Stimulated activated effector memory CD8-positive, alpha-beta T cell treated with anti-CD3 and anti-CD28 coated beads, Interleukin-12 subunit alpha, Interleukin-12 subunit beta, amount 100 ng/mL, for 72 hours (primary cell): Measurements from ENCODE around the gene CEP350.
"Not testable (repeated sequence)": the region's sequence is repeated elsewhere in the genome, so short reads cannot be mapped to it uniquely, and the experiment has no call there.

Experiments used
- ATAC-seq: fragments of 150-1000 bp; cut with Tn5 transposase; 2 replicates; pipeline ENCODE4 v1.10.0; 2021
- DNase-seq, 2 donors: peaks; one replicate each; pipeline ENCODE4 v3.0.0; 2021 to 2022; ENCODE audit warnings: low spot score in 2 of 2
- H3K27ac Mint-ChIP-seq: one replicate; pipeline ENCODE4 v1.8.0; 2022; ENCODE audit warnings: mild to moderate bottlenecking, mixed read lengths
- H3K36me3 Mint-ChIP-seq: one replicate; pipeline ENCODE4 v1.8.0; 2022; ENCODE audit warnings: mild to moderate bottlenecking, mixed read lengths
- H3K4me1 Mint-ChIP-seq: one replicate; pipeline ENCODE4 v1.8.0; 2022; ENCODE audit warnings: mixed read lengths
- H3K4me3 Mint-ChIP-seq: one replicate; pipeline ENCODE4 v1.8.0; 2022; ENCODE audit warnings: mild to moderate bottlenecking, mixed read lengths
- H3K9me3 Mint-ChIP-seq: one replicate; pipeline ENCODE4 v1.8.0; 2022; ENCODE audit warnings: mixed read lengths

Gene CEP350

GRCh38 chr1:179930867-179931266 lies 23.7 kb upstream of the CEP350 start:
- H3K4me3 Mint-ChIP-seq, result no peak overlapping the region
- H3K9me3 Mint-ChIP-seq, result no peaks in the 10 kb centered on the region
- DNase-seq (no peak), ATAC-seq (no peak)
- no peaks in the 10 kb centered on the region for H3K4me1 Mint-ChIP-seq
- no peak overlapping the region for H3K27ac Mint-ChIP-seq
- no peaks in the 10 kb centered on the region for H3K36me3 Mint-ChIP-seq

GRCh38 chr1:179933219-179933618 lies 21.4 kb upstream of the CEP350 start:
- no peak for DNase-seq
- H3K4me1 Mint-ChIP-seq, result no peaks in the 10 kb centered on the region
- no peaks in the 10 kb centered on the region for H3K9me3 Mint-ChIP-seq
- H3K36me3 Mint-ChIP-seq, result no peaks in the 10 kb centered on the region
- no peak for ATAC-seq
- H3K4me3 Mint-ChIP-seq, result no peak overlapping the region
- no peak overlapping the region for H3K27ac Mint-ChIP-seq

DNA sequence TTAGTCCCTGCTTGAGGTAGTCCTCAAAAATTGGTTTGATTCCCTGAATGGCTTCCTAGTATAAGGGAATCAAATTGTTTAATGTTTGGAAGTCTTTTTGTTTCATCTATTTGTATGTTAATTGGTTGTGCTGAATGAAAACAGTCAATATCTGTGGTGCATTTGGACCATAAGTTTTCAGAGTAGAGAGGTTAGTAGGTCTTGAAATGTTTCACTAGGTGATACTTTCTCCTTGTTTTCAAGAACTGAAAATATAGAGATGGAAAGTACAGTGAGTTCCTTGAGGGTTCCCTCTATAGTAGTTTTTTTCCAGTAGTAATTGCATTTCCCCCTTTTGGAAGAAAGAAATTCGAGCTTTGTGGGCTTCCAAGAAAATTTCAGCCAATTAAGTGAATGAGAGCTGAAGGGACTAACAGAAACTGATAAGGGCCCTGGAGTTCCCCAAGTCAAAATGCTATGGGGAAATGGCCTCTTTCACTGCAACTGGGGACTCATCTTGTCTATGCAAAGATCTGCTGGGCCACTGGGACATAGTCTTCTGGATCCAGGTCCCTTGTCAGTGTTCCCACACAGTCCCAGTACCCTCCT lies 18.6 kb upstream of the CEP350 start:
- no peaks in the 10 kb centered on the region for H3K36me3 Mint-ChIP-seq
- no peak overlapping the region for H3K4me3 Mint-ChIP-seq
- H3K9me3 Mint-ChIP-seq, result no peaks in the 10 kb centered on the region
- ATAC-seq (no peak), DNase-seq (no peak)
- no peak overlapping the region for H3K27ac Mint-ChIP-seq
- no peaks in the 10 kb centered on the region for H3K4me1 Mint-ChIP-seq

DNA sequence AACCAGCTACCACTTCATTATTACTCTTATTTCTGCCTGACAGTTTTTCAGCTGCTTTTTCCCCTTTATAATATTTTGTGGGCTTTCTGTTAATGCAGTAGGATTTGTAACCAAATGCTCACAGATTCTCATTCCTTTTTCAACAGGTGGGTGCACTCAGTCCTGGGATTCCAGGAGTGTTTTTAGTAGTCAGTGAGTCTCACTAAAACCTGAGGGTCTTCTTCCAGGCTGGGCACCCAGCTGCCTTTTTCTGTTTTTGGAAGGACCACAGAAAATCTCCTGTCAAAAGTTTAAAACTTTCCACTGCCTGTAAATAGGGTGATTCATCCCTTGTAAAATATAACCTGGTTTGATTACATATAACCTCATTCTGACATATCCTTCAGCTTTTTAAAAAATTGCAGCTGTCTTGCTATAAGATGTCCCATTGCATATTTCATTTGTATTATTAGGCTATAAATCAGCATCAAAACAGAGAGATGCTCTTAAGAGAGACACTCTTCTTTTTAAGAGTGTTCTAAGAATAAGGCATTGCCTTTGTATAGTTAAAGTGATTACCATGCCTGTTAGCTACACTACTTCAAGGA lies 16.8 kb upstream of the CEP350 start:
- H3K4me3 Mint-ChIP-seq, result no peak overlapping the region
- H3K9me3 Mint-ChIP-seq, result no peaks in the 10 kb centered on the region
- H3K4me1 Mint-ChIP-seq, result no peaks in the 10 kb centered on the region
- H3K36me3 Mint-ChIP-seq, result no peaks in the 10 kb centered on the region
- DNase-seq, result no peak
- ATAC-seq, result no peak
- no peak overlapping the region for H3K27ac Mint-ChIP-seq

DNA sequence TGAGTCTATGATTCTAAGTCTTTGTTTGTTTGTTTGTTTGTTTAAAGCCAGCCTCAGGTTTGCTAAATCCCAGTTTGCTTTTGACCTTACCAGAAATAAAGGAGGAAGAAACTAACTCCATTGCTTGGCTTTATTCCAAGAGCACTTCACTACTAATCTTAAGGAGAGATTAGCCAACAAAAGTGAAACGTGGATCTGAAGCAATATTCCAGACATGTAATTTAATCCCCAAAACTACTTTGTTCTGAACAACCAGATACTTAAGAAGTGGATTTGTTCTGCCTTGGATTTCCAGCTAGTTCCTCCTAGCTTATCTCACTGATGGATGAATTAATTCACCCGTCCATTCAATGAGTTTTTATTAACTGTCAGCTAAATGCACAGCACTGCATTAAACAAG lies 15.9 kb upstream of the CEP350 start:
- no peak for DNase-seq
- Mint-ChIP-seq H3K36me3 (no peaks in the 10 kb centered on the region), H3K4me3 (no peak overlapping the region), H3K4me1 (no peaks in the 10 kb centered on the region), H3K27ac (no peak overlapping the region), H3K9me3 (no peaks in the 10 kb centered on the region)
- ATAC-seq, result no peak

DNA sequence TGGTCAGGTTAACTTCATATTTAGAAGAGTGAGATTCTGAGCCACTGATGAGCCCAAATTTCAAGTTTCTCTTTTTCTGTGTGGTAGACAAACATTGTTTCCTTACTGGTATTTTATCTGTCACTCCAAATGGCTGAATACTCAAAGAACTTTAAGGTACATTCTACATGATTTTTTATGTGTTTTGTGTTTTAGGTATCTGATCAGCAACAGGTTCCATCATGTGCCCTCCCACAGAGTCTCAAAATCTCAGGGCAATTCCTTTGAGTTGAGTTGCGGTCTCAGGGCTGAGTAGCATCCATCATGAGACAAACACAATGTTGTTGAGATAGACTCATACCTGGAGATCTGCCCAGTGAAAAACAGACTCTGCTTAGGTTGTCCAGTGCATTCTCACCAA lies 14.7 kb upstream of the CEP350 start:
- H3K27ac Mint-ChIP-seq, result no peak overlapping the region
- H3K9me3 Mint-ChIP-seq, result no peaks in the 10 kb centered on the region
- H3K36me3 Mint-ChIP-seq, result no peaks in the 10 kb centered on the region
- ATAC-seq (no peak), DNase-seq (no peak)
- H3K4me1 Mint-ChIP-seq, result no peaks in the 10 kb centered on the region
- H3K4me3 Mint-ChIP-seq, result no peak overlapping the region

DNA sequence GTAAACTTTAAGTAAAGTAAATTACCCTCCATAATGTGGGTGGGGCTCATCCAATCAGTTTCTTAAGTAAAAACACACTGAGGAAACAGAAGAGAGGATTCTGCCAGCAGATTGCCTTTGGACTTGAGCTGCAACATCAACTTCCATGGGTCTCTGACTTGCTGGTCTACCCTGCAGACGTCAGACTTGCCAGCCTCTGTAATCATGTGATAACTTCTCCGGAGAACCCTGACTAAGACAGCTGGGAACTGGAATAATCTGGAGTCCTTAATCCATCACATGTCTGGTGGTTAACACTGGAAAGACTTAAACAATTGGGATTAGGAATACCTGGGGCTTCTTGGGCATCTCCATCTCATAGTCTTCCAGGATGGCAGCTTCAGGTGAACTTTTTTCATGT lies 13.2 kb upstream of the CEP350 start:
- no peak overlapping the region for H3K4me3 Mint-ChIP-seq
- H3K27ac Mint-ChIP-seq, result no peak overlapping the region
- DNase-seq, result no peak
- no peaks in the 10 kb centered on the region for H3K9me3 Mint-ChIP-seq
- no peaks in the 10 kb centered on the region for H3K36me3 Mint-ChIP-seq
- ATAC-seq, result no peak
- H3K4me1 Mint-ChIP-seq, result no peaks in the 10 kb centered on the region

GRCh38 chr1:179950651-179951050 lies 4.0 kb upstream of the CEP350 start:
- ATAC-seq (no peak), DNase-seq (no peak)
- Mint-ChIP-seq H3K36me3 (peaks cover 7% of the 10 kb centered on the region), H3K4me1 (peaks cover 24% of the 10 kb centered on the region), H3K9me3 (no peaks in the 10 kb centered on the region), H3K4me3 (no peak overlapping the region), H3K27ac (no peak overlapping the region)

DNA sequence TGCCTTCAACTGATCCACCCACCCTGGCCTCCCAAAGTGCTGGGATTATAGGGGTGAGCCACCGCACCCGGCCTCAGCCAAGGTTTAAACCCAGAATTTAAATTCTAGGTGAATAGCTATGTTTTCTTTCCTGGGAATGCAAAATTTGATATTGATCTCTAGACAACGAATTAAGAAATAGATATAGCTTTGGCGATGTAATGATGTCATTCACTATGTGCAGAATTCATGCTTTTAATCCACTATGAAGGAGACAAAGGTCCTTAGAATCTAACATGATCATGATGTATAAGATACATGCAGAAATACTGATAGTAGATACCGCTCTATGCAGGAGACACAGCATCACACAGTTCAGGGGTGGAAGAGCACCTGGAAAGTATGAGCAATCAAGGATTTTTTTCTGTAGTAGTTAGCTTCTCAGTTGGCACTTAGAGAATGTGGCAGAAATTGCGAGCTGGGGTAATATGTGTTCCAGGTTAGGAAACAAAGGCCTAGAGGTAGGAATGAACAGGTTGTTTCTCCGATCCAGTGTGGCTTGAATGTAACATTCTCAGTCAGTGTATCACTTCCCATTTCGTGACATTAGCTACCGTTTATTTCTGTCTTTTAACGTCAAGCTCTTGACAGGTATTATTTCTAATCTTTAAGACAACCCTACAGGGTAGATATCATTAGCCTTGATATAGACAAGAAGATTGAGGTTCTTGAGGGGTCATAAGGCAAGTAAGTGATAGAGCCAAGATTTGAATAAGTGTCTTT lies 3.0 kb upstream of the CEP350 start:
- Mint-ChIP-seq H3K4me1 (peaks cover 30% of the 10 kb centered on the region), H3K9me3 (no peaks in the 10 kb centered on the region), H3K27ac (peak overlapping the region; percentile 91), H3K36me3 (peaks cover 7% of the 10 kb centered on the region), H3K4me3 (no peak overlapping the region)
- no peak for ATAC-seq
- DNase-seq, result no peak

DNA sequence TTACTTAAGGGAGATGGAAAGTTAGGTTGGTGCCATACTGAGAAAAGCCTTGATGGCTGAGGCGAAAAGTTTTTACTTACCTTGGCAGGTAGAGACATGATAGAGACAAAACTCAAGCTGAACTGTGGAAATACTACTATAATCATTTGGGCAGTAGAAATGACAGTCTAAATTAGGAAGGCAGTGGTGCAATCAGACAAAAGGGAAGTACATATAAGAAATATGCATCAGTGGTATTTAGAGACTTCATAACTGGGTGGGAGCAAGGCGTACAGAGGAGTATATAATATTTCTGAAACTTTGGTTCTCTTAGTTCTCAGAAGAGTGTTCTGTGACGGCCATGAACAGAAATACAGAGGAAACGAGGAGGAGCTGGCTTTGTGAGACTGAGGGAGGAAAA lies 2.4 kb upstream of the CEP350 start:
- DNase-seq (no peak), ATAC-seq (no peak)
- Mint-ChIP-seq H3K4me3 (peak overlapping the region; percentile 77), H3K9me3 (no peaks in the 10 kb centered on the region), H3K27ac (peak overlapping the region; percentile 91), H3K36me3 (peaks cover 7% of the 10 kb centered on the region), H3K4me1 (peaks cover 34% of the 10 kb centered on the region)

GRCh38 chr1:179953974-179954492 lies 577 bp upstream of the CEP350 start:
- Mint-ChIP-seq H3K4me1 (peaks cover 40% of the 10 kb centered on the region), H3K4me3 (peak overlapping the region; percentile 77), H3K9me3 (no peaks in the 10 kb centered on the region), H3K36me3 (peaks cover 7% of the 10 kb centered on the region), H3K27ac (peak overlapping the region; percentile 91)
- DNase-seq (peak in 1 of 2 donors; percentile 16), ATAC-seq (peak; percentile 46)

- peak overlapping the region; percentile 77 for H3K4me3 Mint-ChIP-seq
- H3K4me1 Mint-ChIP-seq, result peaks cover 43% of the 10 kb centered on the region
- no peak for ATAC-seq
- peaks cover 7% of the 10 kb centered on the region for H3K36me3 Mint-ChIP-seq
- no peak for DNase-seq
- H3K9me3 Mint-ChIP-seq, result no peaks in the 10 kb centered on the region
- H3K27ac Mint-ChIP-seq, result peak overlapping the region; percentile 91
Observed at GRCh38 chr1:179955287-179955680, 674 bp downstream of the CEP350 start.

DNA sequence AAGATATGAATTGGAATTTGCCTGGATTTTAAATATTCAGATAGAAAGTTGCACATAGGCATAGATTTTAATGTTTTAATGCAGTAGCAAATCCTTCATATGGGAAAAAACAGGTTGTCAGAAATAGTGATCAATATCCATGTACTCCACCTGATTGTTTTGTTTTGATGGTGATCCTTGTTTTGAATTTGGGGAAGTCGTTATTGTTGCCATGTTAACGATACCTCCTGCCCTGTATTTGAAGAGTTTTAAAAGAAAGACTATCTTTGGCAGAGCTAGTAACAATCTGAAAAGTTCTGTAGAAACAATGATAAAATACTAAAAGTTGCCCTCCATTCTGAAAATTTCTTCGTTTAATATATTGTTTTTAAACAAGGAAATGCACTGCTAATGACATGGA lies 1.1 kb downstream of the CEP350 start:
- DNase-seq, result no peak
- Mint-ChIP-seq H3K27ac (peak overlapping the region; percentile 91), H3K4me1 (peaks cover 43% of the 10 kb centered on the region)

GRCh38 chr1:179958359-179958758 lies 3.7 kb downstream of the CEP350 start:
- H3K27ac Mint-ChIP-seq, result no peak overlapping the region
- no peak overlapping the region for H3K4me3 Mint-ChIP-seq
- no peaks in the 10 kb centered on the region for H3K9me3 Mint-ChIP-seq

More for the DNA sequence above, 1.1 kb downstream of the CEP350 start:
- peak overlapping the region; percentile 77 for H3K4me3 Mint-ChIP-seq
- no peak for ATAC-seq
- H3K9me3 Mint-ChIP-seq, result no peaks in the 10 kb centered on the region
- H3K36me3 Mint-ChIP-seq, result peaks cover 7% of the 10 kb centered on the region

GRCh38 chr1:179962168-179962567 lies 7.6 kb downstream of the CEP350 start:
- DNase-seq, H3K36me3 Mint-ChIP-seq, H3K9me3 Mint-ChIP-seq, ATAC-seq, H3K4me3 Mint-ChIP-seq, H3K27ac Mint-ChIP-seq: not testable (repeated sequence)
- H3K4me1 Mint-ChIP-seq, result peaks cover 44% of the 10 kb centered on the region

More at GRCh38 chr1:179958359-179958758, 3.7 kb downstream of the CEP350 start:
- no peak for ATAC-seq
- no peak for DNase-seq
- H3K36me3 Mint-ChIP-seq, result peaks cover 7% of the 10 kb centered on the region
- H3K4me1 Mint-ChIP-seq, result peaks cover 42% of the 10 kb centered on the region

- Mint-ChIP-seq H3K4me1 (peaks cover 60% of the 10 kb centered on the region), H3K9me3 (no peaks in the 10 kb centered on the region), H3K27ac (no peak overlapping the region), H3K36me3 (no peaks in the 10 kb centered on the region), H3K4me3 (no peak overlapping the region)
- ATAC-seq, result no peak
- no peak for DNase-seq
Observed at GRCh38 chr1:179966551-179966950, 11.9 kb downstream of the CEP350 start.
